Ovary (tissue), 3 donors: ENCODE measurements around the gene PZP.

Experiments used
- CTCF ChIP-seq, 3 donors: fragments of 450-650 bp in 2 of 3; fragments of 200-600 bp in 1 of 3; IDR thresholded peaks; one replicate each; pipeline versions ENCODE4 v1.5.1 to v1.8.0; 2016 to 2022; ENCODE audit warnings: antibody characterized with exemption in 3 of 3, mild to moderate bottlenecking in 1 of 3
- EP300 ChIP-seq: sonication (generic); formaldehyde crosslinking; IDR thresholded peaks from one replicate; pipeline ENCODE4 v1.6.1; 2017; ENCODE audit warnings: antibody characterized with exemption
- POLR2A ChIP-seq: fragments of 450-650 bp; IDR thresholded peaks from one replicate; pipeline ENCODE4 v1.6.1; 2017; ENCODE audit warnings: antibody characterized with exemption, mild to moderate bottlenecking, moderate library complexity
- donor health status: DM: no; HTN: no; CAD: no.

GRCh38 chr12:9149372-9149771, 58.8 kb downstream of the PZP start:
- no peak for TF ChIP-seq CTCF (IDR thresholded peaks at IDR 0.05)
- no peak for TF ChIP-seq POLR2A
- no peak for TF ChIP-seq EP300
